Germinal center (tissue), 1 donor: ENCODE results near the gene CISD1.
"Not testable (repeated sequence)": the region's sequence is repeated elsewhere in the genome, so short reads cannot be mapped to it uniquely, and the experiment has no call there.

ENCODE experiments used
- DNase-seq: peaks from one replicate; pipeline ENCODE4 v3.0.0; 2012; ENCODE audit warnings: mixed read lengths, low spot score

The CISD1 gene

DNA sequence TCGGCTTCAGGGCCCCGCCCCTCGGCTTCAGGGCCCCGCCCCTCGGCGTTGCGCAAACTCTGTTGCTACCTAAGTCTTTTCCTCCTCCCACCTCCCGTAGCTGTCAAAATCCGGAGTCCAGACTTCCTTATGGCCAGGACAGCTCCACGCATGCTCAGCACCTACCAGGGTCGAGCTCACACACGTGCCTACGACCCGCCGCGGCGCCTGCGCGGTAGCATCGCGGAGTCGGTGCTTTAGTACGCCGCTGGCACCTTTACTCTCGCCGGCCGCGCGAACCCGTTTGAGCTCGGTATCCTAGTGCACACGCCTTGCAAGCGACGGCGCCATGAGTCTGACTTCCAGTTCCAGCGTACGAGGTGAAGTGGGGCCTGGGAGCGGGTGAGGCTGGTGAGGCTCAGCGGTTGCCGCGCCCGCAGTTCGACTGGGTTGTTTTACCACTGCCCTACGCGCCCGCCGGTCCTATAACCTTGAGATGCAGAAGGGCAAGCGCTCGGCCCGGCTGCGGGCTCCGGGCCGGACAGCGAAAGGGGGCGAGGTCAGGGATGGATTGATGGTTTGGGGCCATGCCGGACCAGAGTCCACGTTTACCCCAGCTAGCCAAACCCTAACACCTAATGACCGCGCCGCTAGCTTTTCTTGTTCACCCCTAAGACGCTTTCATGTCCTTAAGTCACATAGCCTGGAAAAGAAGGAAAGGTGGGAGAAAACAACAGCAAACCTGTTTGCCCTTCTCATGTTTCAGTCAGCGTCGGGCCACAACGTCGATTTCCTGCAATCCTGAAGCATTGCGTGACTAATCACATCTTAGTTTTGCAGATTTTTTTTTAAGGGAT lies at the start of gene CISD1:
TSS of gene CISD1 (plus strand) at position 217 of the 836 bp plus-strand sequence. CDS start at position 329, 112 bp downstream.
- DNase-seq = peak; percentile 97

DNA sequence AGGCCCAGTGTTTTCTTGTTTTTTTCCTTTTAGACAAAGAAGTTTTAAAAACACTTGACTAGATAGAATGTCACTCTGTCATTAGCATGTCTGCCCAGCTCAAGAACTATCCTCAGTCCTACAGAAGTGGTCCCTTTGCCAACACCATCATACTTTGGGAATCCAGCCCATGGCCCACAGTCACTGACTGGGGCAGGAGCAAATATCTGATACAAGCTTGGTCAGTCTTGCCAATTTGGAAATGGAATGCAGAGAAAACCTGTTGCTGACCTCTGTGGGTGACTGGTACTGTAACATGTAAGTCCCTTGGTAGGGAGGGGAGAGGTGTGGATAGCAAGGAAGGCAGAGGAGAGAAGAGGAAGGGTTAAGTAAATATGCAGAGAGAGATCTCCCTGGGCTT lies 49.1 kb upstream of the CISD1 start:
- DNase-seq = no peak

DNA sequence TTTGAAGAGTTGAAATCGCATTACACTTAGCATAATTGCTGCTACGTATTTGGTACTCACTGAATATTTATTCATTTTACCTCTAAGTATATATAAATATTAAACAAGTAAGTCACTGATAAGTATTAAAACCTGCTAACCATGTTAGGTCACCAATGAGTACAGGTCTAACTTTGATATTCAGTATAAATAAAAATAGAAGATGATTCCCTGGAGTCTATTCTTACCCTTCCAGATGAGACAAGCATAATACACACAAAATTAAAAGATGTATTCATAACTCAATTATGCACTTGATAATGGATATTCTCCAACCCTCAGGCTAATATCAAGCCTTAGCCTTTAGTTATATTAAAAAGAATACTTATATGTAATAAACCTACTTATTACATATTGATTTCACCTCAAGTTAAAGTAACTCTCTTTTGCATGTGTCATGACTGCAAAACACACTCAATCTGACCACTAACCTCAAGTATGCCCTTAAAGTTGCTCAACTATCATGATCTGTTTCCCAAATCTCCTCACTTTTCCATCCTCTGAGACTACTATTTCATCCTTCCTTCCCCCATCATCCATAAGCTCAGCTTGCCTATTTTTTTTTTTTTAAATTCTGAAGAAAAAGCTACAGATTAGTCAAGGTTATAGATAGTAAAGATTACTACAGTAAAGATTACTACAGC lies 48.1 kb upstream of the CISD1 start:
- DNase-seq = no peak

DNA sequence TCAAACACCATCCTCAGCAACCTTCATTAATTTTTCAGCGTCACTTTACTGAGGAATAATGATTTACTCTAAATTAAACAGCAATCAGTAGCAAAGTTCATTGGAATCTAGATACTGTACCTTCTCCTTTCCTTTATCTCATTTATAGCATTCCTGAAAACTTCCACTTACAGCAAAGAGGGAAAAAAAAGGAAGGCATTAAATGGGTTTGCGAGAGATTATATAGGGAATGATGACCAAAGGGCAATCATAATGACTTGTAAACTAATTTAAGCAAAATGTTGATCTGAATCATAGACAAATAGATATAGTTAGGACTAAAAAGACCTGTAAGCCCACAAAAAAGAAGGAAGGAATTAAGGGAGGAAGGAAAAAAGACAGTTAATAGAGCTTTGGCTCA lies 43.3 kb upstream of the CISD1 start:
- no peak for DNase-seq

DNA sequence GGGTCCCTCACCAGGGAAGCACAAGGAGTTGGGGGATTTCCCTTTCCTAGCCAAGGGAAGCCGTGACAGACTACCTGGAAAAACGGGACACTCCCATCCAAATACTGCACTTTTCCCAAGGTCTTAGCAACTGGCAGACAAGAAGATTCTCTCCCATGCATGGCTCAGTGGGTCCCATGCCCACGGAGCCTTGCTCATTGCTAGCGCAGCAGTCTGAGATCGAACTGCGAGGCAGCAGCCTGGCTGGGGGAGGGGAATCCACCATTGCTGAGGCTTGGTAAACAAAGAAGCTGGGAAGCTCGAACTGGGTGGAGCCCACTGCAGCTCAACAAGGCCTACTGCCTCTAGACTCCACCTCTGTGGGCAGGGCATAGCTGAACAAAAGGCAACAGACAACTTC lies 39.1 kb upstream of the CISD1 start:
- not testable (repeated sequence) for DNase-seq

DNA sequence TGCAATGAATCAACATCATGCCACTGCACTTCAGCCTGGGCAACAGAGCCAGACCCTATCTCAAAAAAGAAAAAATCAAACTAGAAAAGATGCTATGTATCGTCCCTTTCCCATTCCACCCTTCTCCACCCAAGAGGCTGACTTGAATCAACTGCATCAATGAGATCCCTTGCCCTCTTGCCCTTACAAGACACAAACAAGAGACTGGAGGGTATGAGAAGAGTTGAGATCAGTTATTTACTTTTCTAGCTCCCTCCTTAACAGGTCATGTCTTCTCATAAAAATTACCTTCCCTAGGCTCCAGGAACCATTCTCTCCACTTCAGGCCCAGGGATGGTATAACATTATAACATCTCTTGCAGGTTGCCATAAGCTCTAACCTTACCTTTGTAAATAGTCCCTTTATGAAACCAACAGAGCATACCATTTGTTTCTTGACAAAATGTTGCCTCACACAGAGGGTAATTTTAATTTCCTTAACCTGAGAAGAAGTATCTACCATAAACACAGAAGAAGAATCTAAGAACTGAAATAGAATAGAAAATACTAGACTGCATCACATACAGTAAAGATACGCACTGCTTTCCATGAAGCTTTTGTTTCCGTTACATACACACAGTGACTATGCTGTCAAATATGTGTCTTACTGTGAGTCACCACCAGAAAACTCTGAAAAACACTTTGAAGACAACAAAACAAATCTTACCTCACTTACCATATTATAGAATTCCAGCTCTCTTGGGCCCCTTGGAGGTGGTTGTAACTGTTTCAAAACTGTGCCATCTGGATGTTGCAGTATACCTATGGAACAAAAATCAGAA lies 31.7 kb upstream of the CISD1 start:
- no peak for DNase-seq

DNA sequence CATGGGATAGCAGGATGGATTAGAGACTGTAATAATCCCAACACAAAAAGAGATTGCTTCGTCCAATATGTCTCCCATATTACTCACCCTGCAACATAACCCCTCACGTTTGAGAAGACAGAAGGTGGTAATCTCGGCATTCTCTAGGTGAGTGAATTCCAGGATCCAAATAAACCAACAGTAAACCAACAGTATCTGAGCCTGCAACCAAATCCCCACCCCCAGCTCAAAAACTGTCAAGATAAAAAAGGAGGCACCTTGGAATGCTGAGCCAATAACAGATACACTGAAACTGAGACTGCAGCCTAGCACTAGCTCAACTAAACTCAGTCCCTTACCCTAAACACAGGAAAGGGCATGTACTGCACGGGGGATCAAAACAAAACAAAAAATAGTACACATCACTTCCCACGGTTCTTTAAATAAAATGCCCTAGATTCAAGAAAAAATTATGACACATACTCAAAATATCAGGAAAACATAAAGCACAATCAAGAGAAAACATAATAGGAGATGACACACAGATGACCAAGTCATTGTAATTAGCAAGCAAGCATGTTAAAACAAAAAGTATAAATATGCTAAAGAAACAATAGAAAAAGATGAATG lies 29.3 kb upstream of the CISD1 start:
- DNase-seq = no peak

DNA sequence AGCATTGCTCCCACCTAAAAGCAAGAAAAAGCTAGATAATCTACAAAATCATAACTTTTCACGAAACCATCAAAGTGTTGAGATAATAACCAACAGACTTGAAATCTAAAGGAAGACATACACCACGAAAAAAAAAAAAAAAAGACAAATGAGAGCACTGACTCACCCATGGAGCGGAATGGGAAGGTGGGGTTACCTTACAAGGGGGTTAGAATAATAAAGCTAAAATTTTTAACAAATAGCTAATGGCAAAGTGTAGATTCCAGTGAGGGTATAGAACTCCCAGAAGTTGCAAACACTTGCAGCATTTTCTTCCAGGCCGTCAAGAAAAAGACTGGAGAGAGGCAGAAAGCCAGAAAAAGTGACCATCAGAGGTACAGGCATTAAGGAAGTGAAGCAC lies 28.4 kb upstream of the CISD1 start:
- no peak for DNase-seq

DNA sequence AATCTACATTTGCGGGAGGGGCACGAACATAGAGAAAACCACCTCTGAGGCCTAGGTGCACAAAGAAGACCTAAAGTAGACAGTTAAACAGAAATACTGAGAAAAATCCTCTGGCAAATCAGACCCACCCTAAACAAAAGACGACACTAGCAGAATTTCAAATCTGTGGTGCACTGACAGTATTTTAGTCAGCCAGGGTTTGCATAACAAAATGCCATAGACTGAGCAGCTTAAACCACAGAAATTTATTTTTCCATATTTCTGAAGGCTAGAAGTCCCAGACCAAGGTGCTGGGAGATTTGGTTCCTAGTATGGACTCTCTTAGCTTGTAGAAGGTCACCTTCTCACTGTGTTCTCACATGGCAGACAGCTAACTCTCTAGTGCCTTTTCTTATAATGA lies 27.6 kb upstream of the CISD1 start:
- DNase-seq = no peak

DNA sequence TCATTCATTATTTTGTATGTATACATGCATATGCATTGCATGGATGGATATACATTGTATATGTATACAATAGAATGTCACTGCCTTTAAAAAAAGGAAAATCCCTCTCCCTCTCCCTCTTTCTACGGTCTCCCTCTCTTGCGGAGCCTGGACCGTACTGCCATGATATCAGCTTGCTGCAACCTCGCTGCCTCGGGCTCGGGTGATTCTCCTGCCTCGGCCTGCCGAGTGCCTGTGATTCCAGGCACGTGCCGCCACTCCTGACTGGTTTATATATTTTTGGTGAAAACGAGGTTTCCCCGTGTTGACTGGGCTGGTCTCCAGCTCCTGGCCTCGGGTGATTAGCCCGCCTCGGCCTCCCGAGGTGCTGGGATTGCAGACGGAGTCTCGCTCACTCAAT lies 25.7 kb upstream of the CISD1 start:
- DNase-seq = no peak

DNA sequence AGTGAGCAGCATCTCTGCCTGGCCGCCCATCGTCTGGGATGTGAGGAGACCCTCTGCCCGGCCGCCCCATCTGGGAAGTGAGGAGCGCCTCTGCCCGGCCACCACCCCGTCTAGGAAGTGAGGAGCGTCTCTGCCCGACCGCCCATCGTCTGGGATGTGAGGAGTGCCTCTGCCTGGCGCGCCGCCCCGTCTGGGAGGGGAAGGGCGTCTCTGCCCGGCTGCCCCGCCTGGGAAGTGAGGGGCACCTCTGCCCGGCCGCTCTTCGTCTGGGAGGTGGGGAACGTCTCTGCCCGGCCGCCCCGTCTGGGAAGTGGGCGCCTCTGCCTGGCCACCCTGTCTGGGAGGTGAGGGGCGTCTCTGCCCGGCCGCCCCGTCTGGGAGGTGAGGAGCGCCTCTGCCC lies 25.2 kb upstream of the CISD1 start:
- not testable (repeated sequence) for DNase-seq

DNA sequence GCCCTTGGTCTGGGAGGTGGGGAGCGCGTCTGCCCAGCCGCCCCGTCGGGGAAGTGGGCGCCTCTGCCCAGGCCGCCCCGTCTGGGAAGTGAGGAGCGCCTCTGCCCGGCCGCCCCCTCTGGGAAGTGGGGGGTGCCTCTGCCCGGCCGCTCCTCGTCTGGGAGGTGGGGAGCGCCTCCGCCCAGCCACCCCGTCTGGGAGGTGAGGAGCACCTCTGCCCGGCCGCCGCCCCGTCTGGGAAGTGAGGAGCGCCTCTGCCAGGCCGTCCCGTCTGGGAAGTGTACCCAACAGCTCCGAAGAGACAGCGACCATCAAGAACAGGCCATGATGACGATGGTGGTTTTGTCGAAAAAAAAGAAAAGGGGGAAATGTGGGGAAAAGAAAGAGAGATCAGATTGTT lies 24.7 kb upstream of the CISD1 start:
- DNase-seq = not testable (repeated sequence)

DNA sequence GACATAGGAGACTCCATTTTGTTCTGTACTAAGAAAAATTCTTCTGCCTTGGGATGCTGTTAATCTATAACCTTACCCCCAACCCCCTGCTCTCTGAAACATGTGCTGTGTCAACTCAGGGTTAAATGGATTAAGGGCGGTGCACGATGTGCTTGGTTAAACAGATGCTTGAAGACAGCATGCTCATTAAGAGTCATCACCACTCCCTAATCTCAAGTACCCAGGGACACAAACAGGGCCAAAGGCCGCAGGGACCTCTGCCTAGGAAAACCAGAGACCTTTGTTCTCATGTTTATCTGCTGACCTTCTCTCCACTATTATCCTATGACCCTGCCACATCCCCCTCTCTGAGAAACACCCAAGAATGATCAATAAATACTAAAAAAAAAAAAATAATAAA lies 24.3 kb upstream of the CISD1 start:
- not testable (repeated sequence) for DNase-seq

DNA sequence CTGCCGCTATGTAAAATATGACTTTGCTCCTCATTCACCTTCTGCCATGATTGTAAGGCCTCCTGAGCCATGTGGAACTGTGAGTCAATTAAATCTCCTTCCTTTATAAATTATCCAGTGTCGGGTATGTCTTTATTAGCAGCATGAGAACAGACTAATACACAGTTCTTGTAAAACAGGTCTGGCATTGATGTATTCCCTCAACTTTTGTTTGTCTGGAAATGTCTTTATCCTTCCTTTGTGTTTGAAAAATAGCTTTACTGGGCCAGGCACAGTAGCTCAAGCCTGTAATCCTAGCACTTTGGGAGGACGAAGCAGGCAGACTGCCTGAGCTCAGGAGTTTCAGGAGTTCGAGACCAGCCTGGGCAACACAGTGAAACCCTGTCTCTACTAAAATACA lies 15.8 kb upstream of the CISD1 start:
- no peak for DNase-seq

DNA sequence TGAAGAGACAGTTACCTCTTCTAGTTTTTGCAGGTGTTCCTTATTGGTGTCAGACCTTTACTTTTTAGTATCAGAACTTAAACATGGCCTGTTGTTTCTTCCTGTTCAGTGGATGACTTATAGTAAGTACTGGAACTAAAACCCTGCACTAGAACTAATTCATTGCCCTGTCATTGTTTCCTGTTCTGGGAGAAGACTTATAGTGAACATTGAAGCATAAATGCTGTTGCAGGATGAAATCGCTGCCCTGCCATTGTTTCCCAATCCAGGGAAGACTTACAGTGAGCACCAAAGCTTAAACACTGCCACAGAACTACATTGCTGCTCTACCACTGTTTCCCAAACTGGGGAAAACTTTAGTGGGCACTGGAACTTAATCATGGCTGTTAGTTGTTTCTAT lies 14.3 kb upstream of the CISD1 start:
- DNase-seq = no peak

DNA sequence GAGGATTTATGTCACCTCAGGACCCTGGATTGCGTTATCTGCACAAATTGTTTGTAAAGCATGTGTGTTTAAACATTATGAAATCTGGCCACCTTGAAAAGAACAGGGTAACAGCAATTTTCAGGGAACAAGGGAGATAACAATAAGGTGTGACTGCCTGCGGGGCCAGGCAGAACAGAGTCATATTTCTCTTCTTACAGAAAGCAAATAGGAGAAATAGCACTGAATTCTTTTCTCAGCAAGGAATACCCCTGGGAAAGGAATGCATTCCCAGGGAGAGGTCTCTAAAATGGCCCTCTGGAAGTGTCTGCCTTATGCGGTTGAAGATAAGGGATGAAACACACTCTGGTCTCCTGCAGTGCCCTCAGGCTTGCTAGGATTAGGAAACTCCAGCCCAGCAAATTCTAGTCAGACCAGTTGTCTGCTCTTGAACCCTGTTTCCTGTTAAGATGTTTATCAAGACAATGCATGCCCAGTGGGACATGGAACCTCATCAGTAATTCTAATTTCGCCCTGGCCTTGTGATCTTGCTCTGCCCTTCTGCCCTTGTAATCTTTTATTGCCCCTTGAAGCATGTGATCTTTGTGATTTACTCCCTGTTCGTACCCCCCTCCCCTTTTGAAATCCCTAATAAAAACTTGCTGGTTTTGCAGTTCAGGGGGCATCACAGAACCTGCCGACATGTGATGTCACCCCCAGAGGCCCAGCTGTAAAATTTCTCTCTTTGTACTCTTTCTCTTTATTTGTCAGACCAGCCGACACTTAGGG lies 12.8 kb upstream of the CISD1 start:
- not testable (repeated sequence) for DNase-seq

DNA sequence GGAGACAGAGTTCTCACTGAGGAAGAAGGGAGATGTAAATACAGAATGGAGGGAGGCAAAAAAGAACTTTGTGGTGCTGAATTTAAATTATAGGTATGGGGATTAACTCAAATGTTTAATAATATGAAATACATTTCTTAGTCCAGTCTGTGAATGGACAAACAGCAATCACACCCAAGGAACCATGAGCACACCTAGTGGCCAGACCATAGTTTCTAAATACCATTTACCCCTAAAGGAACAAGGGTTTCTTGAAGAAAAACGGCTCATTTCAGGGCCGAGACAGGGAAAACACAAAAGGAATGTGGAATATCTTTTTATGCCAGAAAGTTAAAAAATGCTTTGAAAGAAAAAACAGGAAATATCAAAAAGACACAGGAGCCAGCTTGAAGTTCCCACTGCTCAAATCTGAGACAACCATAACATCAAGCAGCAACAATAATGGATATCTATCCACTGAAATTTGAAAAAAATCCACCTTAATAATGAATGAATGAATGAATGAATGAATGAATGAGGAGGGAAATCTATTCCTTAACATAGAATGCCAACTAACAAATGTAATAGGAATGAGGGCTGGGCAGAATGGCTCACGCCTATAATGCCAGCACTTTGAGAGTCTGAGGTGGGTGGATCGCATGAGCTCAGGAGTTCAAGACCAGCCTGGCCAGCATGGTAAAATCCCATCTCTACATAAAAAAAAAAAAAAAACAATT lies 9.8 kb upstream of the CISD1 start:
- no peak for DNase-seq

DNA sequence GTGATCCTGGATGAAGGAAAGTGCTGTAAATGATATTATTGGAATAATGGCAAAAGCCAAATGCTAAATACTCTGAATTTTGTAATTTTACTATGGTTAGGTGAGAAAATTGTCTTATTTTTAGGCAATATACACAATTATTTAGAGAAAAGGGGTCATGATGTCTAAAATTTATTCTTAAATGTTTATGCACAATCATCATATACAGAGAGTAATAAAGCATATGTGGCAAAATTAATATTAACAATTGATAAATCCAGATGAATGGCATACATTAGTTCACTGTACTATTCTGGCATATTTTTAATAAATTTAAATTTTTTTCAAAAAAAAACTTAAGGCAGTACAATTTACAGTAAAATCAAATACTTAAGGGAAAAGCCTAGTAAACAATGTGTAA lies 8.6 kb upstream of the CISD1 start:
- no peak for DNase-seq

DNA sequence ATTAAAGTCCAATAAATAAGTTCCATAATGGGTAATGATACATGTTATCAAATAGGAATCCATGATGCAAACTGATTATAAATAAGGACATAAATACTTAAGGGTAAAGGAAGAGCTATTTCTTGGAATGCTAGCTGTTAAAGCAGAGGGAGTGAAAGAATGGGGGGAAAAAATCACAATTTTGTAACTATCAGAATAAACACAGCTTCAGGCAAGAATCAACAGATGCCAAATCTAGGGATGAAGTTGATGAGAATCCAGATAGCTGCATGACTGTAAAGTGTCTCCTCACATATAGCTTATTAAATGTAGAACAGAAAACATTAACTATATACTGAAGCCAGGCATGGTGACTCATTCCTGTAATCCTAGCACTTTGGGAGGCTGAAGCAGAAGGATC lies 6.2 kb upstream of the CISD1 start:
- DNase-seq = no peak

DNA sequence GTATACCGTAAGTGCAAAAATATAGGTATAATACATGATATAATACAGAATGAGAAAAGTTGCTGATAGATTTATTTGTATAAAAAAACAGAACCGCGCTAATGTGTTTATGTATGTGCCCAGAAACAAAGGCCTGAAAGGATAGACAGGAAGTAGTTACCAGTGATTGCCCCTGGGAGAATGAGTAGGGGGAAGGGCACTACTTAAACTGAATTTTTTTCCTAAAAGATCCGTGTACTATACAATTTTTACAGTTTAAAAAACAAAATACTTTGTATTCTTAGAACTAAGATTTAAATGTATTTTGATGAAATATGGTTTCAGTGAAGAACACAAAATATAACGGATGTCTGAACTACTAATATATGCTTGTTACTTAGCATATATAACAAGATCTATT lies 4.2 kb upstream of the CISD1 start:
- no peak for DNase-seq

DNA sequence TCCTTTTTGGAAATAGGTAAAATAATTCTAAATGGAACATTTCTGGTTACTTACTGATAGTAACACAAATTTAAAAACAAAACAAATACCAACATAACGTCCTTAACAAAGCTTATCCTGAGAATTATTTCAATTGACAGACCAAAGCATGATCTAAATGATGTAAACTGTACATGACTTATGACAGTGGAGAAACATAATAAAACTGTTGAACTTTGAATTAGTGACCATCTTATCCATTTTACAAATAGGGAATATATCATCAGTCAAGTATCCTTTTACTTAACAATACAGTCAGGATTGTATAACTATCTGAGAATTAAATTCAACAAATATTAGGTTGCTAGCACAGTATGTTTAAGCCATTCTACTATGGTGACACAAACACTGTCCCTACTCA lies 3.7 kb upstream of the CISD1 start:
- no peak for DNase-seq
